ENCODE measurements around the gene ZMYM2.
"Not testable (repeated sequence)": the region's sequence is repeated elsewhere in the genome, so short reads cannot be mapped to it uniquely, and the experiment has no call there.

Gene ZMYM2

DNA sequence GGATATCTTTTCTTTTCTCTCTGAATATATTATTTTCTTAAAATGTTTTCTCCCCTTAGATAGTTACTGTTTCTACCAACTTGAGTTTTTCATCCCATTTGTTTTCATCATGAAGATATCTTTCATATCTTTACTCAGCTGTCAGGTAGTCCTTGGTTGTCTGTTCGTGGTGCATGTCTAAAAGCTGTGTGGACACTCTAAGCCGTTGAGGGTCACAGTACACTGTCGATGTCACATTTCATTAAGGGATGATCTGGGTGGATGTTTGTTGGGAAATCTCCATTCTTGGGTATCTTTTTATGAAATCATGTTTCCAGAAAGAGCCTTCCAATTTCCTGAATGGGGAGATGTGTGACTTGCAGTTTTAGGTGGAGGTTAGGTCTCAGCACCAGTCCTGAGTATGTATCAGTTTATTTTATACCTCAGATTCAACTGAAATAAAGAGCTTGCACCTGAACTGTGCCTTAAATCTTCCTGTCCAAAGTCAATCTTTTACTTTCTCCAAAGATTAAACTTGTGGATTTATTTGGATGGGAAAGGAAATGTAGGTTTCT, 23.2 kb downstream of the ZMYM2 start:
- FAIRE-seq: no peak

DNA sequence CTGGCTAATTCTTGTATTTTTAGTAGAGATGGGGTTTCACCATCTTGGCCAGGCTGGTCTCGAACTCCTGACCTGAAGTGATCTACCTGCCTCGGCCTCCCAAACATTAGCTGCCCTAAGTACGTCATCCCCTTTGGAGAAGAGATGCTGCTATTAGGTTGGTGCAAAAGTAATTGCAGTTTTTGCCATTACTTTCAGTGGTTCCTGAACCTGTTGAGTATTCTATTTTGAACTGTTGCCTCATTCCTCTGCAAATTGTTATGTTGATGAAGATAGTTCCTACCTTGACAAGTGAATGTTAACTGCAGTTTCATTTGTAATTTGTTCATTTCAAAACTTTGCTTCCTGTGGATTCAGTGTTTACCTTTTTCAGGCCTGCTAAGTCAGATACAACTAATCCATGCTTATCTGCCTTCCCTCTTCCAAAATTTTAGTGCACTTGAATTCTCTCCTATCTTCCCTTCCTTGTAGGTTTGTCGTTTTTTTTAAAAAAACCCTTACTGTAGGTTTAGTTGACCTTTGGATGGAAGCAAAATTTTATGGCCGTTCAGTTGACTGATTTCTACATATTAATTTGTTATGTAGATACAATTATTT, 24.0 kb downstream of the ZMYM2 start:
- FAIRE-seq (no peak), DNase-seq (ENCODE audit: insufficient read length, low spot score) (no peak)

More for the DNA sequence above, 23.2 kb downstream of the ZMYM2 start:
- no peak for DNase-seq (ENCODE audit: insufficient read length, low spot score)

DNA sequence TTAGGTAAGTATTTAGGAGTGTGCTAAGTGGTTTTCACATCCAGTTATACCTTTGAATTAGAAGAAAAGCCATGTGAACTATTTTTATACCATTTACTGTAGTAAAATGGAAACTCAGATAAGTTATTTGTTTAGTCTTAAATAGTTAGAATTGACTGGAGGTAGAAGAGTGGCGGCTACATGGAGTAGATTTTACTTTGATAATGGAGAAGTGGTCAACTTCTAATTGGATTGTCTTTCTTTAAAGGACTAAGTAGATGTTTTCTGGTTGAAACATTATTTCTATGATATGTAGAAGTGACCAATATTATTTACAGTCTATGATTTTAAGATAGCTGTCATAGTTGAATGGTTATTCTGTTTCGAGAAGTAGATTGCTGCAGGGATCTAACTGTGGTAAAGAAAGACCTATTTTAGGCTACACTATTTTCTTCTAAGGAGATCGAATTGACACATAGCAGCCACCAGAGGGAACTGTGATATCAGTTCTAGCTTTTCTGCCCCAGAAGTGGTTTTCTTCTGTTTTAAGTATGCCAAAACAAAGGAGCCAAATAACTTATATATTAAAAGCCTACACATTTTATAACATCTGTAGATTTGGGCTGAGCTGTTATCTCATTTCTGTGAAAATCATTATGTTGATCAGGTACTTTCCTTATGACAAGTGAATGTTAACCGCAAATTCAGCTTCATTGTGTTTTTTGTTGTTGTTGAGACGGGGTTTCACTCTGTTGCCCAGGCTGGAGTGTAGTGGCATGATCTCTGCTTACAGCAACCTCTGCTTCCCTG, 26.1 kb downstream of the ZMYM2 start:
- DNase-seq (ENCODE audit: insufficient read length, low spot score): peak; percentile 37

DNA sequence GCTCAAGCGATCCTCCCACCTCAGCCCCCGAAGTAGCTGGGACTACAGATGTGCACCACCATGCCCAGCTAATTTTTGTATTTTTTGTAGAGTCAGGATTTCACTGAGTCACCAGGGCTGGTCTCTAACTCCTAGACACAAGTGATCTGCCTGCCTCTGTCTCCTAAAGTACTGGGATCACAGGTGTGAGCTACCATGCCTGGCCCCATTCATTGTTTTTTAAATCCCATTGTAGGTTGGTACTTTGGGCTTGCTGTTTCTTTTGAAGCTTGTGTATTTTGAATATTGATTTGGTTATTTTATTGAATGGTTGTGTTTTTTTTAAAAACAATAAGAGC, 26.7 kb downstream of the ZMYM2 start:
- DNase-seq (ENCODE audit: insufficient read length, low spot score) (no peak), FAIRE-seq (no peak)

More for the DNA sequence above, 26.1 kb downstream of the ZMYM2 start:
- FAIRE-seq: no peak

DNA sequence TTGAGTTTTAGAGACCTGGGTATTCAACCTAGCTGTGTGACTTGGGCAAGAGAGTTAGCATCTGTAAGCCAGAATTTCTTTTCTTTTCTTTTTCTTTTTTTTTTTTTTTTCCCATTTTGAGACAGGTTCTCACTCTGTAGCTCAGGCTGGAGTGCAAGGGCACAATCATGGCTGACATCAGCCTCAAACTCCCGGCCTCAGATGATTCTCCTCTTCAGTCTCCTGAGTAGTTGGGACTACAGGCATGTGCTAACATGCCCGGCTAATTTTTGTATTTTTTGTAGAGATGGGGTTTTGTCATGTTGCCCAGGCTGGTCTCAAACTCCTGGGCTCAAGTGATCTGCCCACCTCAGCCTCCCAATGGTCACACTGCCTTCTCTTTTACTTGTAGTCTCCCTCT, 33.0 kb downstream of the ZMYM2 start:
- FAIRE-seq (no peak), DNase-seq (ENCODE audit: insufficient read length, low spot score) (no peak)

DNA sequence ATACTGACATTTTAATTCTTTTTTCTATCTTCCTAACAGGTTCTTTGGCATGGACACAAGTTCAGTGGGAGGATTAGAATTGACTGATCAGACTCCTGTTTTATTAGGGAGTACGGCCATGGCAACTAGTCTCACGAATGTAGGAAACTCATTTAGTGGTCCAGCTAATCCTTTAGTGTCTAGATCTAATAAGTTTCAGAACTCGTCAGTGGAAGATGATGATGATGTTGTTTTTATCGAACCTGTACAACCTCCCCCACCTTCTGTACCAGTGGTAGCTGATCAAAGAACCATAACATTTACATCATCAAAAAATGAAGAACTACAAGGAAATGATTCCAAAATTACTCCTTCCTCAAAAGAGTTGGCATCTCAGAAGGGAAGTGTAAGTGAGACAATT, 34.5 kb downstream of the ZMYM2 start:
- DNase-seq (ENCODE audit: insufficient read length, low spot score): no peak
- no peak for FAIRE-seq

DNA sequence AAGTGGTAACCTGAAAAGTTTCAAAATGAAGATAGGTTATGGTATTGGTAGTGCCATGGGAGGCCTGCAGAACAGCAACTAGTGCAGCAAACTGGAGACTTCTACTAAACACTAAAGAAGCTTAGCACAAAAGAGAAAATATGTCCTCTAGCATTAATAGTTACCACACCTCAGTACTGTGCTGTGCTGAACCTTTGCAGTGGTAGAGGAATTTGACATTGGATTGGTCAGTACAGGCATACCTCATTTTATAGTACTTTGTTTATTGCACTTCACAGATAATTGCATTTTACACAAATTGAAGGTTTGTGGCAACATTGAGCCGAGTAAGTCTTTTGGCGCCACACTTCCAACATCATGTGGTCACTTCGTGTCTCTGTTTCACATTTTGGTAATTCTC, 40.4 kb downstream of the ZMYM2 start:
- FAIRE-seq: no peak

DNA sequence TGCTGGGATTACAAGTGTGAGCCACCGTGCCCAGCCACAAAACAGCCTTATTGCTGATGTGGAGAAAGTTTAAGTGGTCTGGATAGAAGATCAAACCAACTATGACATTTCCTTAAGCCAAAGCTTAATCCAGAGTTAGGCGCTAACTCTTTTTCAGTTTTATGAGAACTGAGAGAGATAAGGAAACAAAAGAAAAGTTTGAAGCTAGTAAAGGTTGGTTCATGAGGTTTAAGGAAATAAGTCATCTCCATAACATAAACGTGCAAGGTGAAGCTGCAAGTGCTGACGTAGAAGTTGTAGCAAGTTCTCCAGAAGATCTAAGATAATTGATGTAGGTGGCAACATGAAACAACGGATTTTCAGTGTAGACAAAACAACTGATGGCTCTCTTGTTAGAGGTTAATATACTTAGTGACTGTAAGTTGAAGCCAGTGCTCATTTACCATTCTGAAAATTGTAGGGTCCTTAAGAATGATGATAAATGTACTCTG, 41.6 kb downstream of the ZMYM2 start:
- no peak for FAIRE-seq
- DNase-seq (ENCODE audit: insufficient read length, low spot score): no peak

More for the DNA sequence above, 40.4 kb downstream of the ZMYM2 start:
- DNase-seq (ENCODE audit: insufficient read length, low spot score): no peak

DNA sequence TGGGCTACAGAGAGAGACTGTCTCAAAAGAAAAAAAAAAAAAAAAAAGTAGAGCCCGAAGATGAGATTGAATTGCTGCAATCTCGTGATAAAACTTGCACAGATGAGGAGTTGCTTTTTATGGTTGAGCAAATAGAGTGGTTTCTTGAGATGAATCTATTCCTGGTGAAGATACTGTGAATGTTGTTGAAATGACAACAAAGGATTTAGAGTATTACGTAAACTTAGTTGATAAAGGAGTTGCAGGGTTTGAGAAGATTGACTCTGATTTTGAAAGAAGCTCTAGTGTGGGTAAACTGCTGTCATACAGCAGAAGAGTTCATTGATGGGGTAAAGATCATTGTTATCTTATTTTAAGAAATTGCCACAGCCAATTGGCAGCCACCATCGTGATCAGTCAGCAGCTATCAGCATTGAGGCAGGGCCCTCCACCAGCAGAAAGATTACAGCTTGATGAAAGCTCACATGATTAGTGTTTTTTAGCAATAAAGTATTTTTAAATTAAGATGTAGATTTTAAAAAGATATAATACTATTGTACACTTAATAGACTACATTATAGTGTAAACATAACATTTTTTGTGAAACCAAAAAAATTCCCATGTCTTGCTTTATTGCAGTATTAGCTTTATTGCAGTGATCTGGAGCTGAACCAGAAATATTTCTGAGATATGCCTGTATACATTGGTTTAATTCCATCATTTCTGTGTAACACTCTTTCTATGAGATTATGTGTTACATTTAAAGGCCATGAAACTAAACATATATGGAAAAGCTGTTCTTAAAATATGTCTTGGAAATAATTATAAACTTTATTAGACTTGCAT, 43.1 kb downstream of the ZMYM2 start:
- DNase-seq (ENCODE audit: insufficient read length, low spot score) (no peak), FAIRE-seq (no peak)

DNA sequence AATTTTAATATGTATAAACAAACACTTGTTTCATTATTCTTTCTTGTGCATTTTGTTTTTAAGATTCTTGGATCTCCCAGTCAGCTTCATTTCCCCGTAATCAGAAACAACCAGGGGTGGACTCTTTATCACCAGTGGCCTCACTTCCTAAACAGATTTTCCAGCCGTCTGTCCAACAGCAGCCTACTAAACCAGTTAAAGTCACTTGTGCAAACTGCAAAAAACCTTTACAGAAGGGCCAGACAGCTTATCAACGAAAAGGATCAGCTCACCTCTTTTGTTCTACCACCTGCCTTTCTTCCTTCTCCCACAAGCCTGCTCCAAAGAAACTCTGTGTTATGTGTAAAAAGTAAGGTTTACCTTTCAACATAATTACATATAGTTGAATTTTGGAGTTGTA, 44.3 kb downstream of the ZMYM2 start:
- DNase-seq (ENCODE audit: insufficient read length, low spot score): no peak
- FAIRE-seq: no peak

DNA sequence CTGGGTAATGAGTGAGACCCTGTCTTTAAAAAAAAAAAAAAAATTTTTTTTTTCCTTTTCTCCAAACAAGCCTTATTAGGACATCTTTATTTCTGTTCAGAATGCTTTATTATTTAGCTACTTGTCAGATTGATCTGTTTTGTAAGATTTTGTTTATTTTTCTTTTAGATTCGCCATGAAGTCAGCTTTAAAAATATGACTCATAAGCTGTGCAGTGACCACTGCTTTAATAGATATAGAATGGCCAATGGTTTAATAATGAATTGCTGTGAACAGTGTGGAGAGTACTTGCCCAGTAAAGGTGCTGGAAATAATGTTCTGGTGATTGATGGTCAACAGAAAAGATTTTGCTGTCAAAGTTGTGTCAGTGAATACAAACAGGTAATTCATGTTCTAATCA, 47.7 kb downstream of the ZMYM2 start:
- FAIRE-seq (no peak), DNase-seq (ENCODE audit: insufficient read length, low spot score) (no peak)

DNA sequence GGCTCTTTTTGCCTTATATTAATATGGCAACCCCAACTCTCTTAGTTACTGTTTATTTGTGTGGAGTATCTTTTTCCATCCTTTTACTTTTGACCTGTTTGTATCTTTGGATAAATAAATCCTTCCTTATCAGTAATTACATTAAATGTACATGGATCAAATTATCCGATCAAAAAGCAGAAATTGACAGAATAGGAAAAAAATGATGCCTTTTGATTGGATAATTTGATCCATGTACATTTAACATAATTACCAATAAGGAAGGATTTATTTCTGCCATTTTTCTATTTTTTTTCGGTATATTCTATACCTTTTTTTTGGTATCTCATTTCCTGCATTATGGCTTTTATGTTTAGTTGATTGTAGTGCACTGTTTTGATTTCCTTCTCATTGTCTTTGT, 57.2 kb downstream of the ZMYM2 start:
- DNase-seq (ENCODE audit: insufficient read length, low spot score) (no peak), FAIRE-seq (no peak)

DNA sequence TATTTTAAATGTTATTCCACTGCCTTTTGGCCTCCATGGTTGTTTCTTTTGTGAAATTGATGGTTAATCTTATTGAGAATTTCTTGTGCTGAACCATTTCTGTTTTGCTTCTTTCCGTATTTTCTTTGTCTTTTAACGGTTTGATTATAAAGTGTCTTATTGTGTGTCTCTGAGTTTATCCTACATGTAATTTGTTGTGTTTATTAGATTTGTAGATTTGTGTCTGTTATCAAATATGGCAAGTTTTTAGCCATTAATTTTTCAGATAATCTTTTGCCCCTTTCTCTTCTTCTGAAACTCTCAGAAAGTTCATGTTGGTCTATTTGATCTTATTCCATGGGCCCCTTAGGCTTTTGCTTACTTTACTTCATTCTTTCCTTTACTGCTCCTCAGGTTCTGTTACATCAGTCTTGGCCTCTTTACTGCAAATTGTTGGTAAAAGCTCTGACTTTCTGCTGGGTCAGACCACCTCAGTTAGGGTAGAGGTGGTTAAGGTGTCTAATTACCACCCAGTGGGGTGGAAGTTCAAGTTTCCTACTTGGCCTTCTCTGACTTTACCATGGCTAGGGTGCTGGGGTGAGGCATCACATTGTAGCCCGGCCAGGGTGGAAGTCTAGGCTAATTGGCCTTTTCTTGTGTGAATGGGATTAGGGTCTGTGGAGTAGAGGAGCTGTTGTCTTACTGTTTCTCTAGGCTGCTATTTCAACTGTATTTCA, 58.3 kb downstream of the ZMYM2 start:
- FAIRE-seq (no peak), DNase-seq (ENCODE audit: insufficient read length, low spot score) (no peak)

DNA sequence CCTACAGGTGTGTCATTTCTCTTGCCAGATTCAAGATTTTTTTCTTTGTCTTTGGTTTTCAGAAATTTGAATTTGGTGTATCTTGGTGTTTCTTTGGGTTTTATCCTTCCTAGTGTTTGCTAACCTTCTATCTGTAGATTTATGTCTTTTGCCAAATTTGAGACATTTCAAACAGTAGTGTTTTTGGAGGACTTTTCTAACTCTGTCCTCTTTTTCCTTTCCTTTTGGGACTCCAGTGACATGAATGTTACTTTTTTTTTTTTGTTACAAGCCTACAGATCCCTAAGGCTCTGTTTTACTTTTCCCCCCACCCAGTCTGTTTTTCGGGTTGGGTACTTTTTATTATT, 58.8 kb downstream of the ZMYM2 start:
- FAIRE-seq (no peak), DNase-seq (ENCODE audit: insufficient read length, low spot score) (no peak)

DNA sequence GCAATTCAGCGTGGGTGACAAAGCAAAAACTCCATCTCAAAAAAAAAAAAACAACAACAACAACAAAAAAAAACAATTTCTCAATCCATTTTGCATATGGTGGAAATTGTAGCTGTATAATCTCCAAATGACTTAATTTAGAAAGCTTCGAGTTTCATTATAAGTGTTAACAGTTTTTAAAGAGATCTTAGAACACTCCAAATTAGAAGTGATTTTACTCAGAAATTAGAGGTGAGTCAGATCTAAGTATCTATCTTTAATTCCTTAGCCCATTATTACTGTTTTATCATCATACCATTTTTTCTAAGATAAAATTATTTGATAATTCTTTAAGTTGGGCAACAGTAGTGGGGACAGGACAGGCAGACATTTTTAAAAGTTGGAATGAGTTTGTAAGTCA, 60.5 kb downstream of the ZMYM2 start:
- no peak for FAIRE-seq
- DNase-seq (ENCODE audit: insufficient read length, low spot score): no peak

DNA sequence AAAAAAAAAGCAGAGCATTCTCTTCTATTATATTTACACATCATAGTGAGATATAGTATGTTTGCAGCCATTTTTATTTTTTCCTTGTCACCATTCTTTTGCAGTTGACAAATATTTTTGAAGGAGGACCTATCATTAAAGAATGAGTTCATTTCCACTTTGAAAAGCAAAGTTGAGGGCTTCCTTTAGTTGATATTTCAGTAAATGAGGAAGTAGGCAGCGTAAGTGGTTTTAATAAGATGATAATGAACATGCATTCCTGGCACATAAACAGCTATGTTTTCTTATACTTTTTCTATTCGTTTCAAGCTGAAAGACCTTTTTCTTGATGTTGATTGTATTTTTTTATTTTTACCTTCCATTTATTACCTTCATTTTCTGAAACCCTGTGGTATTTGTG, 66.2 kb downstream of the ZMYM2 start:
- FAIRE-seq: no peak
- no peak for DNase-seq (ENCODE audit: insufficient read length, low spot score)

DNA sequence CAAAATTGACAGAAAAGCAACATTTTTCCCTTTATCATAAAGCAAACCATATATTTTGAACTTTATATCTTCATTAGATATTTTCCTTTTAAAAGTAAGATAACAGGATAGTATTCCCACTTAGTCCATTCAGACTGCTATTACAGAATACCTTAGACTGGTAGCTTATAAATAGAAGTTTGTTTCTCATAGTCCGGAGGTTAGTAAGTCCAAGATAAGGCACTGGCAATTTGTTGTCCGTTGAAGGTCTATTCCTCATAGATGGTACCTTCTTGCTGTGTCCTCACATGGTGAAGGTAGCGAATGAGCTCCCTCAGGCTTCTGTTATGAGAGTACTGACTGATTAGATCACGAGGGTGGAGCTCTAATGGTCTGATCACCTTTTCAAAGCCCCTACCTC, 70.4 kb downstream of the ZMYM2 start:
- FAIRE-seq (no peak), DNase-seq (ENCODE audit: insufficient read length, low spot score) (no peak)

DNA sequence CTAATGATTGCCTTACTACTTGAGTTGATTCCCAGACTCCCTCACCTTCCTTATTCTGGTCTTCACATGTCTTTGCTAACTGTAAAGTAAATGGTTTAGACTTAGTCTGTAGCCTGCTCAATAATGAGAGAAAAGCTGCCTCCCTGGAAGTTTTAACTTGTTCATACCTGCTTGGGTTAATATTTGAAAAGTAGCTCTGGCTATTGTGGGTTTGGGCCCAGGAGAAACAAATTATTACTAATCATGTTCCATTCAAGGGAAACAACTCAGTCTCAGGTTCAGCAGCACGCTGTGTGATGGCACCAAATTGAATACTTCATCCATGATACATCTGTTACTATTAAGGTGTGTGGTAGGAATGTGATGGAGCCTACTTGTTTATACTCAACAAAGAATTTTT, 75.0 kb downstream of the ZMYM2 start:
- FAIRE-seq: no peak

DNA sequence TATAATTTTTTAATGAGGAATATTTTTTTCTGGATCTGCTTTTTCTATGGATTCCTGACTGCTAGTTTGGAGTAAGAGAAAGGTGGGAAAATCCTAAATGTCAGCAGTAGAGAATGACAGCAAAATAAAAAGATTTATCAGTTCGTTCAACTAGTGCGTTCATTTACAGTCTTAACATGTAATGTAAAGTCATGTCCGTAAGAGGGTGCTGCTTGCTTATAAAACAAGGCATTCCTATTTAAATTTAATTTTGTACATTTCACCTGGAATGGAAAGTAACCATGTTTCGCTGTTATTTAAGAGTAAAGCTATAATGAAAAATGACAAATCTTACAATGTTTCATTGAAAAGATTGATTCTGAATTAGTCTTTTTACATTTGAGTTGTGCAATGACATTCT, 76.6 kb downstream of the ZMYM2 start:
- DNase-seq (ENCODE audit: insufficient read length, low spot score): no peak
- FAIRE-seq: no peak

More for the DNA sequence above, 75.0 kb downstream of the ZMYM2 start:
- DNase-seq (ENCODE audit: insufficient read length, low spot score): no peak

DNA sequence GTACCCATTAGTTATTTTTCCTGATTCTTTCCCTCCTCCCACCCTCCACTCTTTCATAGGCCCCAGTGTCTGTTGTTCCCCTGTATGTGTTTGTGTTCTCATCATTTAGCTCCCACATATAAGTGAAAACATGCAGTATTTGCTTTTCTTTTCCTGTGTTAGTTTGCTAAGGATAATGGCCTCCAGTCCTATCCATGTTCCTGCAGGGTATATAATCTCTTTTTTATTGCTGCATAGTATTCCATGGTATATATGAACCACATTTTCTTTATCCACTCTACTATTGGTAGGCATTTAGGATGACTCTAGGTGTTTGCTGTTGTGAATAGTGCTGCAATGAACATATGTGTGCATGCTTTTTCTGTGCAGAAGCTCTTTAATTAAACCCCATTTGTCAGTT, 79.4 kb downstream of the ZMYM2 start:
- FAIRE-seq: no peak
- DNase-seq (ENCODE audit: insufficient read length, low spot score): no peak

DNA sequence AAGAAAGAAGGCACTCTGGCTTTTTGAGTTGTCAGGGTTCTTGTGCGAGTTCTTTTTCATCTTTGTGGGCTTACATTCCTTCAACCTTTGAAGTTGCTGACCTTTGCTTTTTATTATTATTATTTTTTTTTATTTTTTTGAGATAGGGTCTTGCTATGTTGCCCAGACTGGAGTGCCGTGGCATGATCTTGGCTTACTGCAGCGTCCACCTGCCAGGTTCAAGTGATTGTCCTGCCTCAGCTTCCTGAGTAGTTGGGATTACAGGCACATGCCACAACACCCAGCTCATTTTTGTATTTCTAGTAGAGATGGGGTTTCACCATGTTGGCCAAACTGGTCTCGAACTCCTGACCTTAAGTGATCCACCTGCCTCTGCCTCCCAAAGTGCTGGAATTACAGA, 84.1 kb downstream of the ZMYM2 start:
- not testable (repeated sequence) for FAIRE-seq; DNase-seq (ENCODE audit: insufficient read length, low spot score)
